Natural killer cell (primary cell): ENCODE measurements around the gene TLE1. TPM values are rescaled to one million over a fixed set of nuclear protein-coding genes. Genes with fewer than 3 reads are reported as not detected.

ENCODE experiments used
- ATAC-seq, 3 donors: fragments of 150-1000 bp in 2 of 3; fragments of 200-7000 bp in 1 of 3; cut with Tn5 transposase; 1 replicate in 1 of 3; 2 replicates in 2 of 3; pipeline ENCODE4 v1.10.0; 2021; ENCODE audit warnings: mild to moderate bottlenecking in 2 of 3, moderate library complexity in 2 of 3
- DNase-seq, 2 donors: peaks; one replicate each; pipeline versions ENCODE4 v3.0.0 to v3.0.0-alpha.2; 2013 to 2021; ENCODE audit warnings: mixed read lengths in 1 of 2
- H3K27ac ChIP-seq: one replicate; pipeline ENCODE4 v1.5.1; 2013; ENCODE audit warnings: mild to moderate bottlenecking, low read length
- H3K27me3 ChIP-seq: one replicate; pipeline ENCODE4 v1.6.1; 2013; ENCODE audit warnings: low read length; ENCODE audit not compliant: control insufficient read depth, insufficient read depth
- H3K36me3 ChIP-seq: one replicate; pipeline ENCODE4 v1.6.1; 2013; ENCODE audit warnings: low read length; ENCODE audit not compliant: control insufficient read depth, insufficient read depth
- H3K4me1 ChIP-seq: one replicate; pipeline ENCODE4 v1.6.1; 2013; ENCODE audit warnings: low read length; ENCODE audit not compliant: control insufficient read depth, insufficient read depth
- H3K4me3 ChIP-seq: one replicate; pipeline ENCODE4 v1.5.1; 2013; ENCODE audit warnings: low read length
- H3K9me3 ChIP-seq: one replicate; pipeline ENCODE4 v1.6.1; 2013; ENCODE audit warnings: low read length; ENCODE audit not compliant: control insufficient read depth, insufficient read depth
- H3K27ac Mint-ChIP-seq, 2 donors: one replicate each; pipeline ENCODE4 v1.8.0; 2022; ENCODE audit warnings: mild to moderate bottlenecking in 2 of 2, mixed read lengths in 2 of 2, moderate library complexity in 1 of 2
- H3K27me3 Mint-ChIP-seq, 2 donors: one replicate each; pipeline ENCODE4 v1.8.0; 2022; ENCODE audit warnings: low read depth in 2 of 2, mixed read lengths in 2 of 2
- H3K36me3 Mint-ChIP-seq: one replicate; pipeline ENCODE4 v1.8.0; 2022; ENCODE audit warnings: mixed read lengths
- H3K4me1 Mint-ChIP-seq, 2 donors: one replicate each; pipeline ENCODE4 v1.8.0; 2022; ENCODE audit warnings: mixed read lengths in 2 of 2
- H3K4me3 Mint-ChIP-seq: one replicate; pipeline ENCODE4 v1.8.0; 2022; ENCODE audit warnings: mild to moderate bottlenecking, moderate library complexity, mixed read lengths
- H3K9me3 Mint-ChIP-seq, 2 donors: one replicate each; pipeline ENCODE4 v1.8.0; 2022; ENCODE audit warnings: mixed read lengths in 2 of 2
- CTCF ChIP-seq: fragments of 200-600 bp; IDR thresholded peaks from one replicate; pipeline ENCODE4 v1.8.0; 2022; ENCODE audit warnings: antibody characterized with exemption
- WGBS: methylation state at CpG from one replicate; pipeline ENCODE4 v1.1.7; 2013; ENCODE audit warnings: missing lambda C conversion rate; ENCODE audit not compliant: insufficient coverage; 5-methylcytosine and 5-hydroxymethylcytosine counted together
- intact Hi-C: fragments of 100-400 bp; cut with micrococcal nuclease; formaldehyde crosslinking; loops from one replicate; pipeline ENCODE4 v1.14.2; 2022
- total RNA-seq, 4 donors: library from RNA; stranded (reverse); fragments of 120-200 nt in 1 of 4; gene quantifications; one replicate each; pipeline versions ENCODE4 v1.2.3 to v1.2.4, GENCODE V29; 2013 to 2022

The TLE1 gene
- total RNA-seq, 3 donors from 2014 or later (not counting 1 experiment from before 2014, with no cell fraction given), result 38.8 to 58.9 (median 44.5) TPM

- no peak overlapping the region for H3K27ac Mint-ChIP-seq
- no peaks in the 10 kb centered on the region for H3K9me3 Mint-ChIP-seq
- no peaks in the 10 kb centered on the region for H3K4me1 ChIP-seq
- ATAC-seq (no peak), DNase-seq (no peak)
- H3K4me1 Mint-ChIP-seq, result peaks cover 0 to 4% of the 10 kb centered on the region in 2 donors
- H3K36me3 ChIP-seq, result no peaks in the 10 kb centered on the region
- WGBS, result 87% methylated on average over 4 of the region's 4 CpGs
- no peak for TF ChIP-seq CTCF
- H3K4me3 ChIP-seq, result no peak overlapping the region
- no peaks in the 10 kb centered on the region for H3K9me3 ChIP-seq
- no peak overlapping the region for H3K27ac ChIP-seq
- intact Hi-C loops, result no loop called here
- H3K27me3 Mint-ChIP-seq, result peaks cover 10 to 14% of the 10 kb centered on the region in 2 donors
- H3K36me3 Mint-ChIP-seq, result no peaks in the 10 kb centered on the region
- H3K4me3 Mint-ChIP-seq, result no peak overlapping the region
- H3K27me3 ChIP-seq, result no peaks in the 10 kb centered on the region
Measured at GRCh38 chr9:81559709-81560108, 129.6 kb downstream of the TLE1 start.

GRCh38 chr9:81559197-81559596 lies 130.2 kb downstream of the TLE1 start:
- no peak for ATAC-seq
- intact Hi-C loops, result no loop called here
- H3K36me3 Mint-ChIP-seq, result no peaks in the 10 kb centered on the region
- DNase-seq, result no peak
- Histone ChIP-seq H3K27me3 (no peaks in the 10 kb centered on the region), H3K4me1 (no peaks in the 10 kb centered on the region), H3K9me3 (no peaks in the 10 kb centered on the region), H3K27ac (no peak overlapping the region), H3K36me3 (no peaks in the 10 kb centered on the region), H3K4me3 (no peak overlapping the region)
- no peaks in the 10 kb centered on the region for H3K4me1 Mint-ChIP-seq
- 80% methylated on average over 4 of the region's 4 CpGs for WGBS
- no peak overlapping the region for H3K27ac Mint-ChIP-seq
- H3K9me3 Mint-ChIP-seq, result no peaks in the 10 kb centered on the region
- no peak overlapping the region for H3K4me3 Mint-ChIP-seq
- peaks cover 4 to 11% of the 10 kb centered on the region in 2 donors for H3K27me3 Mint-ChIP-seq
- TF ChIP-seq CTCF, result no peak

- no peak overlapping the region for H3K27ac Mint-ChIP-seq
- H3K4me3 Mint-ChIP-seq, result no peak overlapping the region
- intact Hi-C loops, result no loop called here
- no peaks in the 10 kb centered on the region for H3K36me3 Mint-ChIP-seq
- WGBS, result 68% methylated on average over 6 of the region's 6 CpGs
- Histone ChIP-seq H3K4me3 (no peak overlapping the region), H3K4me1 (no peaks in the 10 kb centered on the region), H3K9me3 (no peaks in the 10 kb centered on the region), H3K36me3 (no peaks in the 10 kb centered on the region), H3K27me3 (no peaks in the 10 kb centered on the region), H3K27ac (no peak overlapping the region)
- DNase-seq (no peak), ATAC-seq (no peak)
- H3K4me1 Mint-ChIP-seq, result no peaks in the 10 kb centered on the region
- H3K27me3 Mint-ChIP-seq, result peaks cover 0 to 11% of the 10 kb centered on the region in 2 donors
- no peak for TF ChIP-seq CTCF
- no peaks in the 10 kb centered on the region for H3K9me3 Mint-ChIP-seq
Measured at GRCh38 chr9:81558091-81558830, 131.1 kb downstream of the TLE1 start.
